Measurements from ENCODE around the gene LZTFL1.

The LZTFL1 gene, protein sequence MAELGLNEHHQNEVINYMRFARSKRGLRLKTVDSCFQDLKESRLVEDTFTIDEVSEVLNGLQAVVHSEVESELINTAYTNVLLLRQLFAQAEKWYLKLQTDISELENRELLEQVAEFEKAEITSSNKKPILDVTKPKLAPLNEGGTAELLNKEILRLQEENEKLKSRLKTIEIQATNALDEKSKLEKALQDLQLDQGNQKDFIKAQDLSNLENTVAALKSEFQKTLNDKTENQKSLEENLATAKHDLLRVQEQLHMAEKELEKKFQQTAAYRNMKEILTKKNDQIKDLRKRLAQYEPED

DNA sequence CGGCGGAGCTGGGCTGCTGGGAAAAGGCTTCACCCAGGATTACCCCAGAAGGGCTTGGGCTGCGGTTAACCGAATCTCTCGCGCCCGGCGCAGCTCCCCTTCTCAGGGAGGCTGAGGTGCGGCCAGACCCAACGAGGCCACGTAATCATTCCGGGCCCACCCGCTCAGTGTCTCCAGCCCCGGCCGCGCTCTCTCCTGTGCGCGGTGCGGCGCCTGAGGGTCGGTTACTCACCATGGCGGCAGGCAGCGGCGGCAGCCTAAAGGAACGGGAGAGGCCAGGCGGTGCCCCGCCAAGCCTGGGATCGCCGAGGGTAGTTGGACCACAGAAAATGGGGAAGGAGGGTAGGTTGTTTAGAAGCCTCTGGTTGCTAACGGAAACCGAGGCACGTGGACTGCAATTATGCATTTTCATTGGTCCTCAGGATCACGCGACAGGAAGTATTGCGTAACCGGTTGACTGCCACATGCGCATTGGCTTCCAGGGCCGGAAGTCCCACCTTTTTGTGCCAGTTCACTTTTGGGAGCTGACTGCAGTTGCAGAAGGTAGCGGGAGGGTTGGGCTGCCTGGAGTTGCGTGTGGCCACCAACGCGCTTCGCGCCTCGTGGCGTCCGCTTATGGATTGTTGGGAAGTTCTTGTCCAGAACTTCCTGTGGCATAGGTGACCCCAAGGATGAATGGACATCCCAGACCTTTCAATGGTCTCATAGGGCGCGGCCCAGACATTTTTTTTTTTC is at the start of gene LZTFL1:
Gene LZTFL1 (minus strand): TSS at position 363 of the 735 bp plus-strand sequence. CDS start 128 bp downstream, at position 235.
- DNase-seq (ENCODE audit: low read depth, low spot score): peak; percentile 94

DNA sequence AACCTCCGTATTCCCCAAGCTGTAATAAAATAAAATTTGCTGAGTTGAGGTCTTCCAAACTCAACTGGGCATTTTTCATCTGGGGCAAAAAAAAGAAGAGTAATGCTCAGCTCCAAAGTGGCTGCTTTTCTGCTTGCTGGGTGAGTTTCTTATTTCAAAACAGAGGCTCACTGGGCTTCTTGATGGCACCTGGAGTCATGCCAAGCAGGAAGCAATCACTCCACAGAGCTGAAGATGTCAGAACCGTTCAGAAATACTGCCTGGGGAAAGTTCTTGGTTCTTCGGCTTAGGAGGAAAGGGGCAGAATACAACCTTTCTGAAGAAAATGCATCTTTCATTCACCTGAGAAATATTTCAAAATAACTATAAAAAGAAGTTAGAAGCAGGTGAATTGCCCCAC is 48.5 kb upstream of the LZTFL1 start:
- no peak for DNase-seq (ENCODE audit: low read depth, low spot score)

DNA sequence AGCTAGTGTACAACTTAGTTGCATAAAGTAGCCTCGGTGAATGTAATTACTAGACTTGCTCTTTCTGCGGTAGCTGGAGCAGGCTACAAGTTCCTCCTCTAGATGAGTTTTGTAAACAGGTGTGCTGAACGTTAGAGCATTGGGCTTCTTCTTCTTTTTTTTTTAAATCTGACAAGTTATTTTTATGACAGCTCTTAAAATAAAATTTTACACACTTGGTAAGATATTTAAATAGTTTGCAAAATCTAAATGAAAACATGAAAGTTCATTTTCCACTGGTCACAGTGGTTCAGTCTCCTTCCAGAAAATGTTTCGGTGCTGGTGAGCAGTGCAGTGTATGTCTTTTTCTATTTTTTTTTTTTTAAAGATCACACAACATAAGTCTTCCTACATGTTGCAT is 47.4 kb upstream of the LZTFL1 start:
- no peak for DNase-seq (ENCODE audit: low read depth, low spot score)

DNA sequence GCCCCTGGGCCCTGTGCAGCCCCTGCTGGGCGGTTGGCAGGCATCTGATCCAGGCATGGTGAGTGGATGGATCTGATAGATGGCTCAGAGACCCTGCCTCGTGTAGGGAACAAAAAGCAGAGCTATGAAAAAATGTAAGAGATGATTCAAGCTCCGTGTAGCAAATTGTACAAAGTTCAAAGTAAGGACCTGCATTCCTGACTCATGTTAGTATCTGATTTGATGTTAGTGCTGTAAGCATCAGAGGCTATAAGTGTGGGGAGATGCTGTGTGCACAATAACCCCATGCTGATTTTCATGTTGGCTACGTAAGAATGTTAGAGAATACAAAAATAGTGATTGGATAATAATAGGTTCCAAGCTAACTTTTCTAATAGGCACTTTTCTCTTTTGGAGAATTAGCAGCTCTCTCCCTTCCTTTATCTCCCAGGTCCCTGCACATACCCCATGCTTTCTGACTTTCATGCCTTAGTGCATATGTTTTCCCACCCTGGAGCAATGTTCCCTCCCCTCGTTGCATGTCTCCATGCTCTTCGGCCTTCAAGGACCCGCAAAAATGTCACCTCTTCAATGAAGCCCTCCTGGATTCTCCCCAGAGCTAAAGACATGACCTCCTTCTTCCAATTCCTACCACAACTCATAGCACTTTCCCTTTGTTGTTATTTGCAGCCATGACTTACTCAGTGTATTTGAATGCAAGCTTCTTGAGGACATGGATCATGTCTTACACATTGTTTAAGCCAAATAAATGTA is 46.0 kb upstream of the LZTFL1 start:
- DNase-seq (ENCODE audit: low read depth, low spot score): no peak

DNA sequence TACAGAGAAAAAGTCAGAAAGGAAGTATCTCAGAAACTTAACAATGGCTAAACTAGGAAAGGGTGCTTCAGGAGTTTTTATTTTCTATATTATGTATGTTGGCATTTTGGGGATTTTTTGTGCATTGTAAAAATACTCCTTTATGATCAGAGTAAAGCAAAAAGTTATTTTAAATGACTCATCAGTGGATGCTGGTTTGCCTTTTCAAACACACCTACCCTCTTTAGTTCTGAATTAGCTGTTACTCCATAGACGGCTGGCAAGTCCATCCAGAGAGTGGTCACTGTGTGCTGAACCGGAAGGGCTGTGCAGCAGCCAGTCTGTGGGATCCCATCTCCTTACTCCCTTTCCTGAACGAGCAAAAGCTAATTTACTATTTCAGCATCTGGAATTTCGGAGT is 45.4 kb upstream of the LZTFL1 start:
- DNase-seq (ENCODE audit: low read depth, low spot score): no peak

DNA sequence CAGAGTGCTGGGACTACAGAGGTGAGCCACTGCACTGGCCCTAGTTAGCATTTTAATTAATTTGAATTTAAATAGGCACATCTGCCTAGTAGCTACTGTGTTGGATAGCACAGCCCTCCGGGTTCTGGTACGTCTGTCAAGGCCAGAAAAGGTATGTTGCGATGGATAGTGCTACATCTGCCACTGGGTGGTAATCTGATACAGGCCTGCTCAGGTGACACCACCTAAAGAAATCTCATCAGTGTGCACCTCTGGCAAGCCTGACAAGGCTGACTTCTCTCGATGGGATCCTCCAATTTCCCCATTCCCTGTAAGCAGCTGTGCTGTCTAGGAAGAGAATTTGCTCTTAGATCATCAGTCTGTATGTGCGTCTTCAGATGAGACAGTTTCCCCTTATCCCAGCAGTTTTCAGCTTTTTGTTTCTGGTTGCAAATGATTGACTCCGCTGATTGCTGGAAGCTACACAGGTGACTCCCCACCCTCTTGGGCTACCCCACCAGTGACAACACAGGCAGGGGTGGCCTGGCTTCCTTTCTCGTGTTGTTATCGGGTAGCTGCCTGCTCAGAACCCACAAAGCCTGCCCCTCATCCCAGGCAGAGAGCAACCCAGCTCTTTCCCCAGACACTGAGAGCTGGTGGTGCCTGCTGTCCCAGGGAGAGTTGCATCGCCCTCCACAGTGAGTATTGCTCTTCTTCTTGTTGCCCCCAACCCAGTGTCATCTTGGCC is 44.2 kb upstream of the LZTFL1 start, which contains the start of gene CCR9:
Gene CCR9 (plus strand): TSS at position 565 of the 727 bp plus-strand sequence. CDS start 8,391 bp downstream, outside the sequence.
- DNase-seq (ENCODE audit: low read depth, low spot score): no peak

DNA sequence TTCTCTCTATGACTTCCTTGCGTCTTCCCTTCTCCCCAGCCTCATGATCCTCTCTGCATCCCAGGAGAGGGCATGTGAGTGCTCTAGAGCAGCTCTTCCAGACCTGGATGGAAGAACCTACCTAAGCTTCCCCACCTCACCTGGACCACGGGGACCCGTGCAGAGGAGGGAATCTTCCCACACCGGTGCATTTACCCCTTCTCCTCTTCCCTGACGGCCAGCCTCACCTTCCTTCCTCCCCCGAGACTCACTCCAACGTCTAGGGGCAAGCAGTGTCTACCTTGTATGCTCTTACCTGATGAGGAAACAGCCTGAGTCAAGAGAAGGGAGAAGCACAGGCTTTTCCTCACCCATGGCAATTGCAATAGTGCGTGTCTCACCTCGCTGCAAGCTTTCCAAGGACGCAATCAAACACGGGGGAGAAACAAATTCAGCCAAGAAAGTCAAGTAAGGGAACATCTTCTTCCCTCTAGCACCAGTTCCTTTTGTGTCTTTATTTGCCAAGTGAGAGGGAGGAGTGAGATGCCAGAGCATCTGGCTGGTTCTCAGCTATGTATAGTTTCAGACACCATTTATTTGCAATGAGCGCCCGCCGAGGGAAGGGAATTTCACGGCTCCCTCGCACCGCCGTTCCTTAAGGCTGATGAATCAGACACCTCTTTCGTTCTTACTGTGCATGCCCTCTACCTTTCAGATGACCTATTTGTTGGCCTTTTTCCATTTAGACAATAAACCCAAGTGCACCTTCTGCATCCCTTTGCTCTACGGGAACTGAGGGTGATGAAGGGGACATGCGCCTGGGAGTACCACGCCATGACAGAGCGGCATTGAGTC is 42.7 kb upstream of the LZTFL1 start:
- no peak for DNase-seq (ENCODE audit: low read depth, low spot score)

DNA sequence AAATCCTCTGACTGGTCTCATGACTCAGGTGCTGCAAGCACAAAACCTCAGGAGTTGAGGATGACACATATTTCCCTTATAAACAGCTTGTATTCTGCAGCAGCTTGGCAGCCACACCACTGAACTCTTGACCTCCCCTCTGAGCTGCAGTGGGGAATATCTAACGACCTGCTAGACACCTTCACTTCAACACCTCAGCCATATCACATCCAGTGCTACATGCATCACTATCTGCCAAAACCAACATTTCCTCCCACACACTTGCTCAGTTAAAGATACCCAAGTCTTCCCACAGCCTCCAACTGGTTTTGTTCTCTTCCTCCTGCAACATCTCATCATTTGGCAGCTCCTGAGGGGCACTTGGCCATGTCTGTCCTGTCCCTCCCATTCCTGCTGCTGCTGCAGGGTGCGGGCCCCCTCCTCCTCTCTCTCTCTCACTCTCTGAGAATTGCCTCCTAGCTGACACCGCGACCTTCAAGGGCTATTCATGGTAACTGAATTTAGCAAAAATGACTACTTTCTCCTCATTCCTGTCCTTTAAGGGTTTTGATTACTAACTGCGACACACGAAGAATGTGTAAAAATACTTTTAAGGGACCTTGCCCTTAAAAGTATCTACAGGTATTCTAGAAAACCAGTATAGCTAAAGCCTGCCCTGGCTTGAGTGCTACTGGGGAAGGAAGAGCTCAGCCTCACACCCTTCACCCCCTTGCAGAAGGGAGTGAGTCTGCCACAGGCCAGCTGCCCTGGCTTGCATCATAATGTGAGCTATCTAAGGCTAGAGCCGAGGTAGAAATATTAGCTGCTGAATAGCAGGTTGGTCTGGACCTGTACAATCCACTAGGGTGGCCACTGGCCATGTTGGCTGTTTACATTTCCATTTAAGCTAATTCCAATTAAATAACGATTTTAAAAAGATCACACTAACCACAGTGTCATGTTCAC is 39.4 kb upstream of the LZTFL1 start:
- no peak for DNase-seq (ENCODE audit: low read depth, low spot score)

DNA sequence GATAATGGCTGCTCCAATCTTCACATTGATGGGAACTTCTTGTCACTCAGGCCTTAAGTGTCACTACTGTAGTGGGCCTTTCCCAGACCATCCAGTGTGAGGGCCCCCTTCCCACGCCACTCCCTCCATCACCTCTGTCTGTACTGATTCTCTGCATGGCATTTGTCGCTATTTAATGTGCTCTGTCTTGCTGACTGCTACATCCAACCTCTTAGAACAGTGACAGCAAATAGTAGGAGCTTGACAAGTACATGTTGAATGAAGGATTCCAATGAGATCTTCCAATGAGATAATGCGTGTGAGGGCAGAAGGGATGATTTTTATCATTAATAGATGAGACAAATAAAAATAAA is 38.8 kb upstream of the LZTFL1 start:
- no peak for DNase-seq (ENCODE audit: low read depth, low spot score)

DNA sequence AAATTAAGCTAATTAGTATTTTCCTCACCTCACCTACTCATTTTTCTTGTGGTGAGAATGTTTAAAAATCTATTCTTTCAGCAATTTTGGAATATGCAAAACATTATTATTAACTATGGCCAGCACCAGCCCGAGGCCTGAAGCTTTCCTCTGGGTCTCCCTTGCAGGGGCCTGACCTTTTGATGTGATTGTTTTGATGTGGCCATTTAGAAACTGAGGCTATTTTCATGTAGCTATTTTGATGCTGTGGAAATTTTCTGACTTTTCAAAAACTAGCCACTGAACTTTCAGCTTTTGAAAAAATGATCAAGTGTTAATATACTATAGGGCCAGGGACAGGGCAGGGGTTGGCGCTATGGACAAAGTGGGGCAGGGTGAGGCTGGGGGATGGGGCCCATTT is 36.2 kb upstream of the LZTFL1 start:
- no peak for DNase-seq (ENCODE audit: low read depth, low spot score)

DNA sequence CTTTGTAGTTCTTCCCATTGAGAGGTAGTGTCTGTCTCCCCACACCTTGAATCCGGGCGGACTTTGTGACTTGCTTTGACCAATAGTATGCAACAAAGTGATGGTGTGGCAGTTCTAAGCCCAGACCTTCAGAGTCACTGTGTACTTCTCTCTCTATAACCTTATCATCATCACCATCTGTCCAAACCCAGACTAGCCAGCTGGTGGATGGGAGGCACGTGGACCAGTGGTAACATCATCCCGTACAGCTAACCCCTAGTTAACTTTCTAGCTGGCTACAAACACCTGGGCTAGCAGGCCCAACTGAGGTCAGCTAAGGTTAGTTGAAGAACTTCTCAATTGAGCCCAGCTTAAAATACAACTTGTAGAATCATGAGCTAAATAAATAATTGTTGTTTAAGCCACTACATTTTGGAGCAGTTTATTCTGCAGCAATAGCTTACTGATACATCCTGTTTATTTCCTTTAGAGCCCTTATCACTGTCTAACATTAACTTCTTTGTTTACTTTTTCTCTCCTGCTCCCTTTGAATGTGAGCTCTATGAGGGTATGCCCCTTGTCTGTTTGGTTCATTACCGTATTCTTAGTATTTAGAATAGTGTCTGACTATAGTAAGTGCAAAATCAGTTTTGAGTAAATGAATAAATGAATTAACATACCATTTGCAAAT is 32.9 kb upstream of the LZTFL1 start:
- DNase-seq (ENCODE audit: low read depth, low spot score): no peak

DNA sequence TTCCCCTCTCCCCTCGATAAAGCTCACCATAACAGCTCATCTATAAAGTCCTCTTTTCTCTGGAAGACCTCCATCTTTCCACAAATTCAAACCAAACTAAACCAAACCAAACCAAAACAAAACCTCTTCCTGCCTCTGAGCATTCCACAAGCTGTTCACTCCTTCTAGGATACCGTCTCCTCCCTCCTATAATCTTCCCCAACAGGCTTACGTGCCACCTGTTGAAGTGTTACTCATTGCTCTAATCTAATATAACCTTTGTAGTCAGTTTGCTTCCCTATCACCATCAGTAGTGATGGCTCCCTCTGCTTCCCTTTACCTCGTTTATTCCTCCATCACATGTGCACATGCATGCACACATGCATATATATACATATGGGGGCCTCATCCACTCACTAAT is 31.7 kb upstream of the LZTFL1 start:
- no peak for DNase-seq (ENCODE audit: low read depth, low spot score)

DNA sequence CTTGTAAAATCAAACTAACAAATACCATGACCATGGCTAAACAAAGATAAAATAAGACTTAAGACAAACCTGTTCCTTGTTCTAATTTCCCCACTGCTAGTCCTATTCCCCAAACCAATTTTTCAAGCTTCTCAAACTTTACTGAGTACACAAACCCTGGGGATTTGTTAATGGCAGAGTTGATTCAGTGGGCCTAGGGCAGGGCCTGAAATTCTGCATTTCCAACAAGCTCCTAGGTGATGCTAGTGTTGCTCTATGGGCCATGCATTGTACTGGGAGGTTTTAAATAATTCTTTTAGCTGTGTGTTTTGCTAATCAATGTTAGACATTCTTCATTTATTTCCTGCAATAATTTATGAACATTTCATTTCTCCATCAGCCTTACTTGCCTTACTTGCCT is 31.1 kb upstream of the LZTFL1 start:
- DNase-seq (ENCODE audit: low read depth, low spot score): no peak

DNA sequence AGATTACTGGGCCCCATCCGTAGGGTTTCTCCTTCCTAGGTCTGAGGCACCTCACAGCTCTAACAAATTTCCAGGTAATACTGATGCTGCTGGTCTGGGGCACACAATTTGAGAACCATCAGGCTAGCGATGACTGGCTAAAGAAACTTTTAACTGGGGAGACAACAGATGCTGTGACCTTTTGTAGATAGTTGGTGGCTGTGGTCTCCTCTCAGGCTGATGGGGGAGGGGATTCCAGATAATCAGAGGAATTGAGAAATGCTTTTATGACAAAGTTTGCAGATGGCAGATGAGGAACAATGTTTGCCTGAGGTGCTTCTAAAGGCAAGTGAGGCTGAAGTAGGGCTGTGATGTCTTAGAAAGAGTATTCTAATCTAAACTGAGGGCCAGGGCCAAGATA is 30.6 kb upstream of the LZTFL1 start:
- no peak for DNase-seq (ENCODE audit: low read depth, low spot score)

DNA sequence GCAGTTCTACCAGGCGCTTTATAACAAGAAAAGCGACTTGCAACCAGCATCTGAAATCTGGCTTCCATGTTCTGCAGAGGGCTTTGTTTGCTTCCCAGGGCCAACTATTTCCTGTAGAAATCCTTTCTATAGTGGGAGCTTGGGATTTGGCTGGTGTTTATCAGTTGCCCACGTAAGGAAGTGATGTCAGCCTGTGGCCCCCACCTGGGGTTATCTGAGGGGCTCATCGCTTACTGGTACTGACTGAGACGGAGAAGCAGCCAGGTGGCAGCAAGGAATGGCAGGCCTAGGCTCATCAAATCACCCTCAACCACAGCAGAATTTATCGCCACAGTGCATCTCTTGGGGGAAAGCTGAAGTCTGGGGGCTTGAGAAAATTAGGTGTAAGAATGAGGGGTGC is 29.9 kb upstream of the LZTFL1 start:
- no peak for DNase-seq (ENCODE audit: low read depth, low spot score)

DNA sequence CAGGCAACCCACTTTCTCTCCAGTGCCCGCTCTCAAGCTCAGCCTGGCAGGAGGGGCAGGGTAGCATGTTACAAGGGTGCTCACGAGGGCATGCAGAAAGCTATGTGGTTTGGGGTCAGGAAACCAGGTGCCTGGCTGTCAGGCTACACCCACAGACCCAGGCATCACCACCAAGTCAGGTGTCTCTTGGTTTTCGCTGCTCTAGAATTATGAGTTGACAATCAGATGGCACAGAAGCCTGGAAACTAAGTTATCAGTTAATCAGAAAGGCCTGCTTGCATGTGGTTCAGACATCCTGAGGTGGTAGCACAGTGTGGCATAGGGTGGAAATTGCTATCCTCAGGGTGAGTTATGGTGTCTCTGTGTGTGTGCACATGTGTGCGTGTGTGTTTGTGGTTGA is 28.2 kb upstream of the LZTFL1 start:
- DNase-seq (ENCODE audit: low read depth, low spot score): no peak

DNA sequence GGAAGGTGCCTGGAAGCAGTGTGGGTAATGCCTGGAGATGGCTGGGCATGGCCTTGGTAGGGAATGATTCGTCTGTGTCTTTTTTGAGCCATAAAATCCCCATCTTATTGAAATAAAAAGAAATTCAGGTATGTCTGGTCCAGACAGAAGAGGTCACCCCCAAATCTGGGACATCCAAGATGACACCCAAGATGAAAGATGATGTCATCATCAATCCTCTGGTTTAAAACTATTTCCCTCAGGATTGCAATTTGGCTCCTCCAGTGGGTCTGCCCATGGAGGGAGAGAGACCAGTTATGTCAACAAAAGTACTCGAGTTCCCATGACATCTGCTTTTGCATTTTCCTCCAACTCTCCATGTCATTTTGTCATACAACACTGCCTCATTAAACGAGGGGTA is 27.7 kb upstream of the LZTFL1 start:
- DNase-seq (ENCODE audit: low read depth, low spot score): no peak

DNA sequence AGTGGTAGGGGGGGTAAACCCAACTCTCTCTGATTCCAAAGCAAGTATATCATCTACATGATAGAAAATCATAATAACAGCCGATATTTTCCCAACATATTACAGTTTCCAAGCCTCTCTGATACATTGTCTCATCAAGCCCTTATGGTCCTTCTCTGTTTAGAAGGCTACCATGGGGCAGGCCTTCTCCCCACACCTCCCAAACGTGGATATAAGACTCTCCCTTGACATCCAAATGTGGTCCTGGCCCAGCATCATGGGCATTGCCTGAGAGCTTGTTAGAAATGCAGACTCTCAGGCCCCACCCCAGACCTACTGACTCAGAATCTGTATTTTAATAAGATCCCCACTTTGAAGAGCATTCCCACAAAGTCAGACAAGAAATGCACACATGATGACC is 26.7 kb upstream of the LZTFL1 start:
- no peak for DNase-seq (ENCODE audit: low read depth, low spot score)

DNA sequence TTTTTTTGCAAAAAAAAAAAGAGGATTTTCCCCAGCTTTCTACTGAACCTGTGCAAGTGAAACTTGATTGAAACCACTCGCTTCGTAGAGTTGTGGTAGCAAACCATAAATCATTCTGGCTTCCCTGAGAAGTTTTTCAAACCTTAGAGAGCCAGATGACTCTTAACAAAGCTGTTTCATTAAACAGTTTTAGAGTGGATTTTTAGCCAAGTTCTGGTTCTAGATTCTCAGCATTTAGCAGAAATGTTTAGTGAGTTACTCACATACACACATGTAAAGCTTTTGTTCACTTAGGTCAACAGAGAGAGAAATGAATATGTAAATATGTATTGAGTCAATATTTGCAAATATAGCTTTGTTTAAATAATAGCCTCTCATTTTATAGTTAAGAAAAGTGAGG is 26.3 kb upstream of the LZTFL1 start:
- no peak for DNase-seq (ENCODE audit: low read depth, low spot score)
